HG02642 (cell line): Measurements from ENCODE around the gene KSR1.
"Not testable (repeated sequence)": the region's sequence is repeated elsewhere in the genome, so short reads cannot be mapped to it uniquely, and the experiment has no call there.

Experiments used
- ATAC-seq: cut with Tn5 transposase; IDR thresholded peaks from one replicate; pipeline ENCODE4 v1.9.1; 2021; ENCODE audit warnings: mild to moderate bottlenecking; ENCODE audit not compliant: unreplicated experiment, poor library complexity

The KSR1 gene

GRCh38 chr17:27425991-27426390 is 30.3 kb upstream of the KSR1 start:
- ATAC-seq: no peak

- ATAC-seq: not testable (repeated sequence)
Observed at GRCh38 chr17:27426471-27426870, 29.8 kb upstream of the KSR1 start.

GRCh38 chr17:27427166-27427862 is 28.9 kb upstream of the KSR1 start:
- not testable (repeated sequence) for ATAC-seq

- ATAC-seq: no peak
Observed at GRCh38 chr17:27428781-27429505, 27.3 kb upstream of the KSR1 start.

- no peak for ATAC-seq
Observed at GRCh38 chr17:27429666-27430382, 26.4 kb upstream of the KSR1 start.

- ATAC-seq: no peak
Observed at GRCh38 chr17:27430383-27430840, 25.8 kb upstream of the KSR1 start.

- ATAC-seq: no peak
Observed at GRCh38 chr17:27430882-27431491, 25.3 kb upstream of the KSR1 start.

GRCh38 chr17:27433521-27433920 is 22.7 kb upstream of the KSR1 start:
- ATAC-seq: no peak

- ATAC-seq: not testable (repeated sequence)
Observed at GRCh38 chr17:27435431-27436070, 20.7 kb upstream of the KSR1 start.

GRCh38 chr17:27438348-27438998 is 17.8 kb upstream of the KSR1 start:
- ATAC-seq: no peak

- no peak for ATAC-seq
Observed at GRCh38 chr17:27439342-27439741, 16.9 kb upstream of the KSR1 start.

- ATAC-seq: no peak
Observed at GRCh38 chr17:27442702-27443101, 13.5 kb upstream of the KSR1 start.

GRCh38 chr17:27443491-27443890 is 12.8 kb upstream of the KSR1 start:
- ATAC-seq: no peak

- ATAC-seq: no peak
Observed at GRCh38 chr17:27445971-27446370, 10.3 kb upstream of the KSR1 start.

- no peak for ATAC-seq
Observed at GRCh38 chr17:27446569-27447301, 9.5 kb upstream of the KSR1 start.

GRCh38 chr17:27448534-27448933 is 7.7 kb upstream of the KSR1 start:
- ATAC-seq: not testable (repeated sequence)

GRCh38 chr17:27449541-27449940 is 6.7 kb upstream of the KSR1 start:
- ATAC-seq: no peak

- ATAC-seq: no peak
Observed at GRCh38 chr17:27449988-27450387, 6.3 kb upstream of the KSR1 start.

- ATAC-seq: no peak
Observed at GRCh38 chr17:27450416-27450815, 5.8 kb upstream of the KSR1 start.
